OCI-LY3 (cell line): ENCODE data around the gene PAF1.
A peak's percentile ranks its signal among the peaks of the same experiment; 100 is the strongest.

Experiments
- H2AFZ ChIP-seq: fragments of 200-600, 300-600 bp; shearing (Covaris generic); 2 replicates; pipeline ENCODE4 v1.6.0; 2014; ENCODE audit warnings: antibody characterized with exemption, low read depth, low read length
- H3K27ac ChIP-seq: fragments of 200-600, 300-600 bp; sonication (generic); 2 replicates; pipeline ENCODE4 v1.5.1; 2014; ENCODE audit warnings: mild to moderate bottlenecking, low read length, moderate library complexity, mixed read lengths
- H3K27me3 ChIP-seq: fragments of 200-600, 300-600 bp; sonication (generic); 2 replicates; pipeline ENCODE4 v1.6.1; 2014; ENCODE audit warnings: low read depth, low read length, mixed read lengths
- H3K36me3 ChIP-seq: fragments of 200-600, 300-600 bp; sonication (generic); replicated peaks from 2 replicates; pipeline ENCODE3; 2014; ENCODE audit warnings: low read depth, low read length, mixed read lengths
- H3K4me1 ChIP-seq: fragments of 300-600, 200-600 bp; sonication (generic); 2 replicates; pipeline ENCODE4 v1.6.1; 2014; ENCODE audit warnings: low read length, mixed read lengths
- H3K4me2 ChIP-seq: fragments of 200-600, 300-600 bp; sonication (generic); 2 replicates; pipeline ENCODE4 v1.6.1; 2014; ENCODE audit warnings: low read length, mixed read lengths
- H3K4me3 ChIP-seq: fragments of 300-600, 200-600 bp; sonication (generic); 2 replicates; pipeline ENCODE4 v1.5.1; 2014; ENCODE audit warnings: antibody characterized with exemption, mild to moderate bottlenecking, low read length, moderate library complexity
- H3K79me2 ChIP-seq: fragments of 300-600, 200-600 bp; shearing (Covaris generic); 2 replicates; pipeline ENCODE4 v1.6.1; 2014; ENCODE audit warnings: mild to moderate bottlenecking, low read length, mixed read lengths
- H3K9ac ChIP-seq: fragments of 300-600, 200-600 bp; shearing (Covaris generic); 2 replicates; pipeline ENCODE4 v1.6.0; 2014; ENCODE audit warnings: mild to moderate bottlenecking, low read length, moderate library complexity
- H3K9me3 ChIP-seq: fragments of 200-600, 300-600 bp; shearing (Covaris generic); 2 replicates; pipeline ENCODE4 v1.6.1; 2014; ENCODE audit warnings: low read length, mixed read lengths; ENCODE audit not compliant: insufficient read depth
- H4K20me1 ChIP-seq: fragments of 200-600, 300-600 bp; sonication (generic); 2 replicates; pipeline ENCODE4 v1.6.1; 2016; ENCODE audit warnings: low read length, mixed read lengths; ENCODE audit not compliant: insufficient read depth
- EZH2phosphoT487 ChIP-seq: fragments of 200-600 bp; shearing (Covaris generic); IDR thresholded peaks from 2 replicates; pipeline ENCODE4 v1.6.1; 2018; ENCODE audit warnings: antibody characterized with exemption, mixed run types, low read depth
- TF ChIP-seq, protein P1 (sequence below): fragments of 200-600, 300-600 bp; sonication (generic); IDR thresholded peaks from 2 replicates; pipeline ENCODE4 v1.5.1; 2014; ENCODE audit warnings: antibody characterized with exemption, low read length, low read depth

PAF1 gene

DNA sequence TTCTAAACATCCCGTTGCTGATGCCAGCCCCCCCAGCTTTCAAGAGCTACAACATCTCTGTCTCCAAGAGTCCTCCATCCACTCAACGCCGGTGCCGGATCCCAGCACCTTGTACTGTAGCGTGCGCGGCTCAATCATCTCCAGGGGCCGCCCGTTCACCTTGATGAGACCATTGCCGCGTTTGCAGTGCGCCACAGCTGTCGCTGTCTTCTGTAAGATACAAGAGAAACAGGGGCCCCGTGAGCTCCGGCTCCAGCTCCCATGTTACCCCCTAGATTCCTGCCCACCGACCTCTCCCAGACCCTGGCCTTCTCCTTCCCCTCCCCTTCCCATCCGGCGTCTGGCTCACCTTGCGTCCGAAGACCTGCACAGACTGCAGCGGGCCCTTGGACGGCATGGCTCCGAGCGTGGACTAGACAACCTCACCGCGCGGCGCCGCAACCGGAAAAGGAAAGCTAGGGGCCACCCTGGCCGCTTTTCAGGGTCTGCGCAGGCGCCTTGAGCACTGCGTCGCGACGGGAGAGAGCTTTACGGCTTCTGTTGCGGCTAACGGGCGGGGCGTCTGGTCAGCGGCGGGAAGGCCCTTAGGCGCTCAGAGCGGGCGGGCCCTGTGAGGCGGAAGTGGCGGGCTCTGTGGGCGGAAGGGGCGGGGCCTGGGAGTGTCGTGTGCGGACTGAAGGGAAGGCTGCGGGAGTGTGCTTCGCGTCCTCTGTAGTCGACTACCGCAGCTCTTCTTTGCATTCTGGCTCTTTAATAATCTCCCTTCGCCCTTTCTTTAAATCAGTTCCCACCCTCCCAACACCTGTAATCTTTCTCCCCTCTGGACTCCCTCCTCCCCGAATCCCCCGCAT is 44.8 kb upstream of the PAF1 start, which contains the start of gene RPS16:
Gene RPS16, minus strand, starts transcription at position 451 of the 851 bp plus-strand sequence. Its CDS starts 54 bp downstream, at position 397.
- Histone ChIP-seq H3K4me2 (peak within 1 kb of the TSS; percentile 92), H3K9me3 (no peaks in the 10 kb centered on the region), H3K27me3 (no peaks in the 10 kb centered on the region), H3K27ac (peak within 1 kb of the TSS; percentile 72), H2AFZ (no peak within 1 kb of the TSS), H3K4me1 (peaks cover 51% of the 10 kb centered on the region), H3K9ac (peak within 1 kb of the TSS; percentile 100), H3K4me3 (peak within 1 kb of the TSS; percentile 99), H3K36me3 (peaks cover 35% of the 10 kb centered on the region), H4K20me1 (peaks cover 20% of the 10 kb centered on the region), H3K79me2 (peaks cover 30% of the 10 kb centered on the region)
- TF ChIP-seq EZH2phosphoT487 = no peak
- TF ChIP-seq, protein P1, sequence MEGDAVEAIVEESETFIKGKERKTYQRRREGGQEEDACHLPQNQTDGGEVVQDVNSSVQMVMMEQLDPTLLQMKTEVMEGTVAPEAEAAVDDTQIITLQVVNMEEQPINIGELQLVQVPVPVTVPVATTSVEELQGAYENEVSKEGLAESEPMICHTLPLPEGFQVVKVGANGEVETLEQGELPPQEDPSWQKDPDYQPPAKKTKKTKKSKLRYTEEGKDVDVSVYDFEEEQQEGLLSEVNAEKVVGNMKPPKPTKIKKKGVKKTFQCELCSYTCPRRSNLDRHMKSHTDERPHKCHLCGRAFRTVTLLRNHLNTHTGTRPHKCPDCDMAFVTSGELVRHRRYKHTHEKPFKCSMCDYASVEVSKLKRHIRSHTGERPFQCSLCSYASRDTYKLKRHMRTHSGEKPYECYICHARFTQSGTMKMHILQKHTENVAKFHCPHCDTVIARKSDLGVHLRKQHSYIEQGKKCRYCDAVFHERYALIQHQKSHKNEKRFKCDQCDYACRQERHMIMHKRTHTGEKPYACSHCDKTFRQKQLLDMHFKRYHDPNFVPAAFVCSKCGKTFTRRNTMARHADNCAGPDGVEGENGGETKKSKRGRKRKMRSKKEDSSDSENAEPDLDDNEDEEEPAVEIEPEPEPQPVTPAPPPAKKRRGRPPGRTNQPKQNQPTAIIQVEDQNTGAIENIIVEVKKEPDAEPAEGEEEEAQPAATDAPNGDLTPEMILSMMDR = no peak

DNA sequence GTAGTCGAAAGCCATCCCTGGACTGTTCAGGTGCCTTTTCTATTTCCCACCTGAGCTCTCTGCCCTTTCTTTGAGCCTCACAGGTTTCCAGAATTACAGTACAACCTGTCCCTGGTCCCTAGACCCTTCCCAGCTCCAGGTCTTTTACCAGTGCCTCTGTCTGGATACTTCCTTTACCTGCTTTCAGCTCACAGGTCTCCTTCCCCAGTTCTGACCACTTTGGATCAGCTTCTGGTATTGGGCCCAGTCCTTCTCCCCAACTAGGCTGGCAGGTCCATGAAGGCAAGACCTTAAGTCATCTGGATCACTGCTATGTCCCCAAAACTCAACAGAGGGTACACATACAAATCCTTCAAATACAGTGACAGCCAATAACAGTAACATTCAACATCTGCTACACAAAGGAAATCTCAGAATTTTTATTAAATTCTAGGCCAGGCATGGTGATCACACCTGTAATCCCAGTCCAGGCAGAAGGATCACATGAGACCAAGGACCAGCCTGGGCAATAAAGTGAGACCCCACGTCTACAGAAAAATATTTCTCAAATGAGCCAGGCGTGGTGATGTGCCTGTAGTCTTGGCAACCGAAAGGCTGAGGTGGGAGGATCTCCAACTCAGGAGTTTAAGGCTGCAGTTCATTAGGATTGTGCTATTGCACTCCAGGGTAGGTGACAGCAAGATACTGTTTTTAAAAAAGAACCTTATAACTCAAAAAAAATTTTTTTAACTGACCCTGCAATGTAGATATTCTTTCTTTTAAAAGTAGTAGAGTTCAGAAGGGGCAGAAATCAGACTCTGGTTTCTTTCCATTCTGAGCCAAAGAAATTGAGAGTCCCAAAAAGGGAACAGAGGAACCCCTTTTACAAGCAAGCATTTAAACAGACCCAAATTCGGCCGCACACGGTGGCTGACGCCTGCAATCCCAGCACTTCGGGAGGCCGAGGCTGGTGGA is 43.5 kb upstream of the PAF1 start:
- TF ChIP-seq EZH2phosphoT487 = no peak
- TF ChIP-seq, protein P1 = no peak
- H3K27ac ChIP-seq = peak overlapping the region; percentile 72
- H4K20me1 ChIP-seq = peaks cover 20% of the 10 kb centered on the region
- peak overlapping the region; percentile 66 for H3K4me2 ChIP-seq
- peaks cover 30% of the 10 kb centered on the region for H3K79me2 ChIP-seq
- H3K27me3 ChIP-seq = no peaks in the 10 kb centered on the region
- peak overlapping the region; percentile 99 for H3K4me3 ChIP-seq
- H2AFZ ChIP-seq = no peak overlapping the region
- H3K4me1 ChIP-seq = peaks cover 47% of the 10 kb centered on the region
- H3K9ac ChIP-seq = peak overlapping the region; percentile 100
- H3K36me3 ChIP-seq = peaks cover 35% of the 10 kb centered on the region
- no peaks in the 10 kb centered on the region for H3K9me3 ChIP-seq

DNA sequence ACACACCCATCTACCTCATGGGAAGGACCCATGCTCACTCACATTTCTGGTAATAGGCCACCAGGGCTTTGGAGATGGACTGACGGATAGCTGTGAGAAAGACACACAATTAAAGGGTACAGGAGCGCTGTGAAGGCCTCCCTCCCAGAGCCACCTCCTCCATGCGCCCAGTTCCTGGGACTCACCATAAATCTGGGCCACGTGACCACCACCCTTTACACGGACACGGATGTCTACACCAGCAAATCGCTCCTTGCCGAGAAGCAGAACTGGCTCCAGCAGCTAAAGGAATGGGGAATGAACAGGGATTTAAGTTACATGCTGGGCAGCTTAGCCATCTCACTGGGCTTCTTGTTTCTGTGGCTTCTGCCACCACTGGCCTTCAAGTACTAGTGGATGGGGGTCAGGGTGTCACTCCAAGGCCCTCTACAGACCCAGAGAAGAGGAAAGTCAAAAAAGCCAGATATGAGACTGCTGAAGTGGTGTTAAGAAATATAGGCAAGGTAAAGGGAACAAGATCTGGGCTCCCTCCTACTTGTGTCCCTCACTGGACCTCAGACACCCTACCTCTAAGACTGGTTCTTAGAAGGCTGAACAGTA is 42.7 kb upstream of the PAF1 start:
- H3K9me3 ChIP-seq = no peaks in the 10 kb centered on the region
- H3K27me3 ChIP-seq = no peaks in the 10 kb centered on the region
- peaks cover 30% of the 10 kb centered on the region for H3K79me2 ChIP-seq
- H3K36me3 ChIP-seq = peaks cover 35% of the 10 kb centered on the region
- H2AFZ ChIP-seq = no peak overlapping the region
- peak overlapping the region; percentile 66 for H3K4me2 ChIP-seq
- H3K27ac ChIP-seq = peak overlapping the region; percentile 72; the same call in 1 of the 2 replicates
- no peak overlapping the region for H3K4me3 ChIP-seq
- peaks cover 47% of the 10 kb centered on the region for H3K4me1 ChIP-seq
- peak overlapping the region; percentile 100; the same call in 1 of the 2 replicates for H3K9ac ChIP-seq
- H4K20me1 ChIP-seq = peaks cover 20% of the 10 kb centered on the region
- TF ChIP-seq EZH2phosphoT487 = no peak
- TF ChIP-seq, protein P1 = no peak
